Measurements from ENCODE around the gene CNIH4. TPM values are rescaled to one million over a fixed set of nuclear protein-coding genes. Genes with fewer than 3 reads are reported as not detected.
"Not testable (repeated sequence)": the region's sequence is repeated elsewhere in the genome, so short reads cannot be mapped to it uniquely, and the experiment has no call there.

CNIH4 gene
- total RNA-seq, 1 donor from 2014 or later: 68.0 TPM

- Histone ChIP-seq H3K27ac (ENCODE audit: low read depth, low read length) (no peak overlapping the region), H3K36me3 (ENCODE audit: insufficient read depth, low read length) (no peaks in the 10 kb centered on the region), H2AFZ (ENCODE audit: low read depth, low read length) (no peak overlapping the region), H4K20me1 (ENCODE audit: insufficient read depth, low read length) (no peaks in the 10 kb centered on the region), H3K4me1 (ENCODE audit: insufficient read depth, low read length) (peaks cover 4% of the 10 kb centered on the region), H3K4me2 (ENCODE audit: low read length) (no peak overlapping the region), H3K79me2 (ENCODE audit: insufficient read depth, low read length) (no peaks in the 10 kb centered on the region), H3K9ac (ENCODE audit: low read length) (no peak overlapping the region), H3K4me3 (ENCODE audit: insufficient read depth, low read depth, low read length) (no peak overlapping the region), H3K9me3 (ENCODE audit: insufficient read depth, low read depth, low read length) (peaks cover 6% of the 10 kb centered on the region), H3K27me3 (ENCODE audit: insufficient read depth, low read length) (no peaks in the 10 kb centered on the region)
- H3K27ac Mint-ChIP-seq (ENCODE audit: unreplicated experiment): no peak overlapping the region
- no peaks in the 10 kb centered on the region for H3K27me3 Mint-ChIP-seq (ENCODE audit: low read depth, unreplicated experiment)
- H3K4me3 Mint-ChIP-seq (ENCODE audit: unreplicated experiment): no peak overlapping the region
- no peak for DNase-seq (ENCODE audit: low read depth)
- H3K36me3 Mint-ChIP-seq (ENCODE audit: low read depth, unreplicated experiment): no peaks in the 10 kb centered on the region
- peaks cover 9% of the 10 kb centered on the region for H3K9me3 Mint-ChIP-seq (ENCODE audit: unreplicated experiment)
- no peaks in the 10 kb centered on the region for H3K4me1 Mint-ChIP-seq (ENCODE audit: low read depth, unreplicated experiment)
- FAIRE-seq: no peak
- TF ChIP-seq CTCF (IDR thresholded peaks at IDR 0.05; ENCODE audit: insufficient read depth, low read depth, low read length) (no peak), EZH2 (IDR thresholded peaks at IDR 0.05; ENCODE audit: insufficient read depth, low read length) (no peak)
Observed at GRCh38 chr1:224343679-224344078, 13.0 kb upstream of the CNIH4 start.

GRCh38 chr1:224348137-224348536, 8.5 kb upstream of the CNIH4 start:
- H3K27me3 ChIP-seq (ENCODE audit: insufficient read depth, low read length): no peaks in the 10 kb centered on the region
- TF ChIP-seq CTCF (IDR thresholded peaks at IDR 0.05; ENCODE audit: insufficient read depth, low read depth, low read length): no peak
- no peak for TF ChIP-seq EZH2 (IDR thresholded peaks at IDR 0.05; ENCODE audit: insufficient read depth, low read length)

GRCh38 chr1:224349716-224350115, 7.0 kb upstream of the CNIH4 start:
- H3K4me1 ChIP-seq (ENCODE audit: insufficient read depth, low read length); H3K9me3 ChIP-seq (ENCODE audit: insufficient read depth, low read depth, low read length); H3K27ac Mint-ChIP-seq (ENCODE audit: unreplicated experiment); H2AFZ ChIP-seq (ENCODE audit: low read depth, low read length); DNase-seq (ENCODE audit: low read depth); H3K4me2 ChIP-seq (ENCODE audit: low read length); H3K4me3 ChIP-seq (ENCODE audit: insufficient read depth, low read depth, low read length); H3K36me3 ChIP-seq (ENCODE audit: insufficient read depth, low read length); H3K79me2 ChIP-seq (ENCODE audit: insufficient read depth, low read length); H3K27me3 Mint-ChIP-seq (ENCODE audit: low read depth, unreplicated experiment); H3K4me1 Mint-ChIP-seq (ENCODE audit: low read depth, unreplicated experiment); H3K9ac ChIP-seq (ENCODE audit: low read length); H3K36me3 Mint-ChIP-seq (ENCODE audit: low read depth, unreplicated experiment); H3K4me3 Mint-ChIP-seq (ENCODE audit: unreplicated experiment); H3K27ac ChIP-seq (ENCODE audit: low read depth, low read length); H3K9me3 Mint-ChIP-seq (ENCODE audit: unreplicated experiment); FAIRE-seq; H3K27me3 ChIP-seq (ENCODE audit: insufficient read depth, low read length); H4K20me1 ChIP-seq (ENCODE audit: insufficient read depth, low read length): not testable (repeated sequence)

More at GRCh38 chr1:224348137-224348536, 8.5 kb upstream of the CNIH4 start:
- Histone ChIP-seq H3K4me2 (ENCODE audit: low read length) (no peak overlapping the region), H3K4me3 (ENCODE audit: insufficient read depth, low read depth, low read length) (no peak overlapping the region), H3K36me3 (ENCODE audit: insufficient read depth, low read length) (no peaks in the 10 kb centered on the region), H3K9me3 (ENCODE audit: insufficient read depth, low read depth, low read length) (peaks cover 6% of the 10 kb centered on the region), H3K79me2 (ENCODE audit: insufficient read depth, low read length) (no peaks in the 10 kb centered on the region), H3K4me1 (ENCODE audit: insufficient read depth, low read length) (no peaks in the 10 kb centered on the region), H3K27ac (ENCODE audit: low read depth, low read length) (no peak overlapping the region), H3K9ac (ENCODE audit: low read length) (no peak overlapping the region), H4K20me1 (ENCODE audit: insufficient read depth, low read length) (no peaks in the 10 kb centered on the region), H2AFZ (ENCODE audit: low read depth, low read length) (no peak overlapping the region)
- Mint-ChIP-seq H3K9me3 (ENCODE audit: unreplicated experiment) (peaks cover 7% of the 10 kb centered on the region), H3K4me3 (ENCODE audit: unreplicated experiment) (no peak overlapping the region), H3K4me1 (ENCODE audit: low read depth, unreplicated experiment) (no peaks in the 10 kb centered on the region), H3K36me3 (ENCODE audit: low read depth, unreplicated experiment) (no peaks in the 10 kb centered on the region), H3K27me3 (ENCODE audit: low read depth, unreplicated experiment) (no peaks in the 10 kb centered on the region), H3K27ac (ENCODE audit: unreplicated experiment) (no peak overlapping the region)
- DNase-seq (ENCODE audit: low read depth): no peak
- FAIRE-seq: no peak

GRCh38 chr1:224352436-224353085, 4.1 kb upstream of the CNIH4 start:
- not testable (repeated sequence) for H3K27me3 Mint-ChIP-seq (ENCODE audit: low read depth, unreplicated experiment); H3K4me3 ChIP-seq (ENCODE audit: insufficient read depth, low read depth, low read length); H3K9me3 Mint-ChIP-seq (ENCODE audit: unreplicated experiment); H3K4me1 ChIP-seq (ENCODE audit: insufficient read depth, low read length); H2AFZ ChIP-seq (ENCODE audit: low read depth, low read length); H3K9ac ChIP-seq (ENCODE audit: low read length); H4K20me1 ChIP-seq (ENCODE audit: insufficient read depth, low read length); H3K79me2 ChIP-seq (ENCODE audit: insufficient read depth, low read length); FAIRE-seq; H3K36me3 Mint-ChIP-seq (ENCODE audit: low read depth, unreplicated experiment); H3K4me1 Mint-ChIP-seq (ENCODE audit: low read depth, unreplicated experiment); DNase-seq (ENCODE audit: low read depth); H3K27me3 ChIP-seq (ENCODE audit: insufficient read depth, low read length); H3K4me3 Mint-ChIP-seq (ENCODE audit: unreplicated experiment); H3K4me2 ChIP-seq (ENCODE audit: low read length); H3K9me3 ChIP-seq (ENCODE audit: insufficient read depth, low read depth, low read length); H3K27ac Mint-ChIP-seq (ENCODE audit: unreplicated experiment); H3K27ac ChIP-seq (ENCODE audit: low read depth, low read length); H3K36me3 ChIP-seq (ENCODE audit: insufficient read depth, low read length)

Measured in astrocyte (in vitro differentiated cells and primary cell).